Panc1 (cell line): ENCODE measurements around the gene LIMCH1. TPM values are rescaled to one million over a fixed set of nuclear protein-coding genes. Genes with fewer than 3 reads are reported as not detected.
"Not testable (repeated sequence)": the region's sequence is repeated elsewhere in the genome, so short reads cannot be mapped to it uniquely, and the experiment has no call there.

Experiments
- ATAC-seq: fragments of 200-7000 bp; cut with Tn5 transposase; 2 replicates; pipeline ENCODE4 v1.9.1; 2020; ENCODE audit warnings: mild to moderate bottlenecking, moderate library complexity
- BruUV-seq: library from RNA; stranded (reverse); fragments of 400-500 nt; replicated peaks from 2 replicates; lab custom pipeline; 2021; lab: Mats Ljungman, UMichigan
- CTCF ChIA-PET: fragments of 300-600 bp; sonication (Branson Sonifier 250); formaldehyde crosslinking; loops from one replicate; lab custom pipeline; 2022; ENCODE audit warnings: antibody characterized with exemption; lab: Charles Lee
- POLR2A ChIA-PET: fragments of 300-600 bp; sonication (Branson Sonifier 250); formaldehyde crosslinking; loops from one replicate; lab custom pipeline; 2022; ENCODE audit warnings: antibody characterized with exemption; lab: Charles Lee
- DNase-seq: peaks from one replicate; pipeline ENCODE4 v3.0.0-alpha.2; 2010; ENCODE audit warnings: low read depth, low spot score
- H3K27ac ChIP-seq: 2 replicates; pipeline ENCODE4 v1.5.1; 2011; ENCODE audit warnings: mild to moderate bottlenecking, low read length, inconsistent platforms
- H3K27me3 ChIP-seq: fragments of 200-500 bp; sonication (Bioruptor generic); 2 replicates; pipeline ENCODE4 v1.6.0; 2014; ENCODE audit warnings: low read length, inconsistent platforms; ENCODE audit not compliant: control insufficient read depth, insufficient read depth
- H3K36me3 ChIP-seq: fragments of 200-500 bp; sonication (Bioruptor generic); 2 replicates; pipeline ENCODE4 v1.5.1; 2014; ENCODE audit warnings: inconsistent platforms, mild to moderate bottlenecking, low read length, moderate library complexity; ENCODE audit not compliant: control insufficient read depth, insufficient read depth
- H3K4me1 ChIP-seq: 2 replicates; pipeline ENCODE4 v1.5.1; 2011; ENCODE audit warnings: inconsistent platforms, mild to moderate bottlenecking, low read length, moderate library complexity; ENCODE audit not compliant: control insufficient read depth, insufficient read depth
- H3K4me3 ChIP-seq, 2 experiments: 2 replicates each; pipeline ENCODE4 v1.5.1; 2011 to 2012; ENCODE audit warnings: low read depth in 2 of 2, low read length in 2 of 2, mild to moderate bottlenecking in 2 of 2, inconsistent platforms in 1 of 2, moderate library complexity in 1 of 2
- H3K9me3 ChIP-seq: fragments of 200-500 bp; sonication (Bioruptor generic); 2 replicates; pipeline ENCODE4 v1.5.1; 2014; ENCODE audit warnings: low read depth, mild to moderate bottlenecking, inconsistent platforms, low read length, moderate library complexity; ENCODE audit not compliant: control insufficient read depth, insufficient read depth
- POLR2AphosphoS5 ChIP-seq: IDR thresholded peaks from 2 replicates; pipeline ENCODE4 v1.6.1; 2012; ENCODE audit warnings: mild to moderate bottlenecking, low read depth, low read length, moderate library complexity
- SIN3A ChIP-seq: IDR thresholded peaks from 2 replicates; pipeline ENCODE4 v1.6.1; 2012; ENCODE audit warnings: low read depth, mild to moderate bottlenecking, low read length, moderate library complexity, borderline replicate concordance; ENCODE audit not compliant: insufficient read depth
- TCF7L2 ChIP-seq: IDR thresholded peaks from 2 replicates; pipeline ENCODE4 v1.6.1; 2011; ENCODE audit warnings: mild to moderate bottlenecking, low read depth, low read length, inconsistent platforms
- in situ Hi-C: cut with HindIII; loops from 2 replicates; pipeline ENCODE4 v1.10.0; 2016; ENCODE audit warnings: low sequenced_read_pairs, low pct_unique_long_range_greater_than_20kb
- intact Hi-C: fragments of 100-400 bp; cut with micrococcal nuclease; formaldehyde crosslinking; loops from one replicate; pipeline ENCODE4 v1.10.0; 2022; ENCODE audit not compliant: unreplicated experiment
- total RNA-seq: library from RNA; stranded (reverse); gene quantifications from one replicate; pipeline ENCODE4 v1.2.1, GENCODE V29; 2021; ENCODE audit not compliant: unreplicated experiment
- TF ChIP-seq, protein P1 (sequence below), 2 experiments: IDR thresholded peaks; 2 replicates each; pipeline ENCODE4 v1.6.1; 2011 to 2012; ENCODE audit warnings: low read depth in 2 of 2, control low read depth in 1 of 2, low read length in 1 of 2, mild to moderate bottlenecking in 1 of 2, moderate library complexity in 1 of 2; ENCODE audit not compliant: insufficient read depth in 1 of 2
- TF ChIP-seq, protein P2 (sequence below): fragments of 450-650 bp; IDR thresholded peaks from 2 replicates; pipeline ENCODE4 v1.5.1; 2017; ENCODE audit warnings: mild to moderate bottlenecking

LIMCH1 gene
- total RNA-seq, 1 experiment from 2014 or later, result 3.3 TPM

DNA sequence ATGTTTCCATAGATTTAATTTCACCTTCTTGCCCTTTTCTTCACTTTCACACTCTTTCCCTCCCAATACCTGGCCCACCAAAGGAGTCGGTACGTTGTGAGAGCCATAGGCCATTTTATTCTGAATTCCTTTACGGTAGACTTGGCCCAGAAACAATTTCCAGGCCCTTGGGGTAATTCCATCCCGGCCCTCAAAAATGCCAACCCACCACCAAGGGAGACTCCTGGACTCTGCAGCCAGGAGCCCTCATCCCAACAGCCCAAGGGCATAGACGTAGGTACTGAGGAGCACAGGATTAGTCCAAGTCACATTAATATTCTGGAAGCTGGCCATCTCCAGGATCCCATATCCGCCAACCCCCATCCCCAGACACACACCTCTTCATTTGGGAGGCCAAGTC is 102.9 kb downstream of the LIMCH1 start:
- ChIA-PET CTCF (no interaction called here), POLR2A (no interaction called here)
- no TSS peak for BruUV-seq
- H3K27me3 ChIP-seq, result peaks cover 8% of the 10 kb centered on the region
- ATAC-seq, result no peak
- H3K27ac ChIP-seq, result no peak overlapping the region
- no peak for DNase-seq
- no peaks in the 10 kb centered on the region for H3K36me3 ChIP-seq
- TF ChIP-seq TCF7L2 (no peak), POLR2AphosphoS5 (no peak), SIN3A (no peak)
- TF ChIP-seq, protein P1, sequence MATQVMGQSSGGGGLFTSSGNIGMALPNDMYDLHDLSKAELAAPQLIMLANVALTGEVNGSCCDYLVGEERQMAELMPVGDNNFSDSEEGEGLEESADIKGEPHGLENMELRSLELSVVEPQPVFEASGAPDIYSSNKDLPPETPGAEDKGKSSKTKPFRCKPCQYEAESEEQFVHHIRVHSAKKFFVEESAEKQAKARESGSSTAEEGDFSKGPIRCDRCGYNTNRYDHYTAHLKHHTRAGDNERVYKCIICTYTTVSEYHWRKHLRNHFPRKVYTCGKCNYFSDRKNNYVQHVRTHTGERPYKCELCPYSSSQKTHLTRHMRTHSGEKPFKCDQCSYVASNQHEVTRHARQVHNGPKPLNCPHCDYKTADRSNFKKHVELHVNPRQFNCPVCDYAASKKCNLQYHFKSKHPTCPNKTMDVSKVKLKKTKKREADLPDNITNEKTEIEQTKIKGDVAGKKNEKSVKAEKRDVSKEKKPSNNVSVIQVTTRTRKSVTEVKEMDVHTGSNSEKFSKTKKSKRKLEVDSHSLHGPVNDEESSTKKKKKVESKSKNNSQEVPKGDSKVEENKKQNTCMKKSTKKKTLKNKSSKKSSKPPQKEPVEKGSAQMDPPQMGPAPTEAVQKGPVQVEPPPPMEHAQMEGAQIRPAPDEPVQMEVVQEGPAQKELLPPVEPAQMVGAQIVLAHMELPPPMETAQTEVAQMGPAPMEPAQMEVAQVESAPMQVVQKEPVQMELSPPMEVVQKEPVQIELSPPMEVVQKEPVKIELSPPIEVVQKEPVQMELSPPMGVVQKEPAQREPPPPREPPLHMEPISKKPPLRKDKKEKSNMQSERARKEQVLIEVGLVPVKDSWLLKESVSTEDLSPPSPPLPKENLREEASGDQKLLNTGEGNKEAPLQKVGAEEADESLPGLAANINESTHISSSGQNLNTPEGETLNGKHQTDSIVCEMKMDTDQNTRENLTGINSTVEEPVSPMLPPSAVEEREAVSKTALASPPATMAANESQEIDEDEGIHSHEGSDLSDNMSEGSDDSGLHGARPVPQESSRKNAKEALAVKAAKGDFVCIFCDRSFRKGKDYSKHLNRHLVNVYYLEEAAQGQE (IDR thresholded peaks at IDR 0.05; ENCODE audit: insufficient read depth in 1 of 2, low read depth in 2 of 2, low read length in 1 of 2), result no peak
- TF ChIP-seq, protein P2, sequence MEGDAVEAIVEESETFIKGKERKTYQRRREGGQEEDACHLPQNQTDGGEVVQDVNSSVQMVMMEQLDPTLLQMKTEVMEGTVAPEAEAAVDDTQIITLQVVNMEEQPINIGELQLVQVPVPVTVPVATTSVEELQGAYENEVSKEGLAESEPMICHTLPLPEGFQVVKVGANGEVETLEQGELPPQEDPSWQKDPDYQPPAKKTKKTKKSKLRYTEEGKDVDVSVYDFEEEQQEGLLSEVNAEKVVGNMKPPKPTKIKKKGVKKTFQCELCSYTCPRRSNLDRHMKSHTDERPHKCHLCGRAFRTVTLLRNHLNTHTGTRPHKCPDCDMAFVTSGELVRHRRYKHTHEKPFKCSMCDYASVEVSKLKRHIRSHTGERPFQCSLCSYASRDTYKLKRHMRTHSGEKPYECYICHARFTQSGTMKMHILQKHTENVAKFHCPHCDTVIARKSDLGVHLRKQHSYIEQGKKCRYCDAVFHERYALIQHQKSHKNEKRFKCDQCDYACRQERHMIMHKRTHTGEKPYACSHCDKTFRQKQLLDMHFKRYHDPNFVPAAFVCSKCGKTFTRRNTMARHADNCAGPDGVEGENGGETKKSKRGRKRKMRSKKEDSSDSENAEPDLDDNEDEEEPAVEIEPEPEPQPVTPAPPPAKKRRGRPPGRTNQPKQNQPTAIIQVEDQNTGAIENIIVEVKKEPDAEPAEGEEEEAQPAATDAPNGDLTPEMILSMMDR, result no peak
- no peaks in the 10 kb centered on the region for H3K9me3 ChIP-seq
- in situ Hi-C loops, result no loop called here
- intact Hi-C loops, result no loop called here
- H3K4me1 ChIP-seq, result no peaks in the 10 kb centered on the region
- no peak overlapping the region for H3K4me3 ChIP-seq

DNA sequence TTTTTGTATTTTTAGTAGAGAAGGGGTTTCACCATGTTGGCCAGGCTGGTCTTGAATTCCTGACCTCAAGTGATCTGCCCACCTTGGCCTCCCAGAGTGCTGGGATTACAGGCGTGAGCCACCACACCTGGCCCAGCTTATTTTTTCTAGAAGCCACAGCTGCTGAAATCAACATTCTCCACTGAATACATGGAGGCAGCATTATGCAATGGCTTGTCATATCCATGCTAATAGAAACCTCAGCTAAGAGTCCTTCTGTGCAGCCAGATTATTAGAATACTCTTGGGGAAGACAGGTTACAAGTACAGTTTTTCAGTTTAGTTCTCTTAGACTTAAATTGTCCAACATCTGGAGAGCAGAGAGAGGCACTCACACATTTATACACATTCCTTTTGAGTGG is 104.8 kb downstream of the LIMCH1 start:
- POLR2A ChIA-PET, result not testable (repeated sequence)

DNA sequence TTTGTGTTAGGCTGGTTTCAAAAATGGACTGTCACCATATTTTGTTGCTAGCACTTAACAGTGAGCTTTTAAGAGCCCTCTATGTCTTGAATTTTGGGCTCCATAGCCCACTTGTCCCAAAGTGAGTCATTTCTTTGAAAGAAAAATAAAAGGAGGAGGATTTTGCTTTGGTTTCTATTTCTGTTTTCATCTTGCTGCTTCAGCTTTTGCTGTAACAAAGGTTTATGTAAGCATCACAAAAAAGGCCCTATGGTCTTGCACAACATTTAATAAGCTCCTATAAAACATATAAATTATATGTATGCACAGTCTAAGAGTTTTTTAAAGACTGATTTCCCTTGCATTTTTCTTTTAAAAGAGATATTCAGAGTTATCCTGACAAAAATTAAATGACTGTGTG is 105.4 kb downstream of the LIMCH1 start:
- Histone ChIP-seq H3K9me3 (no peaks in the 10 kb centered on the region), H3K36me3 (no peaks in the 10 kb centered on the region), H3K27me3 (peaks cover 8% of the 10 kb centered on the region), H3K27ac (no peak overlapping the region), H3K4me1 (no peaks in the 10 kb centered on the region), H3K4me3 (no peak overlapping the region)
- in situ Hi-C loops (no loop called here), intact Hi-C loops (no loop called here)
- POLR2A ChIA-PET, result no interaction called here
- ATAC-seq (no peak), DNase-seq (no peak)
- BruUV-seq, result no TSS peak
- CTCF ChIA-PET, result interaction anchor here (0.6 to 0.7 kb wide), 3 partner anchors 24 to 720 kb away, joined by 3 to 8 read pairs (median 3); no protein-coding TSS in a partner anchor
- no peak for TF ChIP-seq TCF7L2
- TF ChIP-seq, protein P2, result no peak
- TF ChIP-seq POLR2AphosphoS5, result no peak

More for the DNA sequence above, 104.8 kb downstream of the LIMCH1 start:
- CTCF ChIA-PET, H3K27ac ChIP-seq, intact Hi-C loops, H3K4me3 ChIP-seq, H3K36me3 ChIP-seq, H3K27me3 ChIP-seq, DNase-seq, H3K4me1 ChIP-seq, H3K9me3 ChIP-seq, BruUV-seq, in situ Hi-C loops, ATAC-seq: not testable (repeated sequence)
